BE2C (cell line): Measurements from ENCODE around the gene OLFML3.
"Not testable (repeated sequence)": the region's sequence is repeated elsewhere in the genome, so short reads cannot be mapped to it uniquely, and the experiment has no call there.

Experiments
- DNase-seq: peaks from one replicate; pipeline ENCODE4 v3.0.0-alpha.2; 2020
- H3K27me3 ChIP-seq: fragments of 250-450 bp; sonication (Bioruptor Pico); 2 replicates; pipeline ENCODE4 v1.5.1; 2020; ENCODE audit warnings: mild to moderate bottlenecking
- H3K36me3 ChIP-seq: fragments of 250-450 bp; sonication (Bioruptor Pico); 2 replicates; pipeline ENCODE4 v1.5.1; 2020; ENCODE audit warnings: mild to moderate bottlenecking
- H3K4me1 ChIP-seq: fragments of 250-450 bp; sonication (Bioruptor Pico); 2 replicates; pipeline ENCODE4 v1.5.1; 2020
- H3K4me3 ChIP-seq: 2 replicates; pipeline ENCODE4 v1.5.1; 2011; ENCODE audit warnings: low read depth, low read length
- H3K9me3 ChIP-seq: fragments of 250-450 bp; sonication (Bioruptor Pico); 2 replicates; pipeline ENCODE4 v1.5.1; 2020
- CTCF ChIP-seq: IDR thresholded peaks from 2 replicates; pipeline ENCODE4 v1.5.1; 2012; ENCODE audit warnings: mild to moderate bottlenecking, low read depth, low read length

OLFML3 gene

GRCh38 chr1:114008480-114008941, 29.2 kb downstream of the OLFML3 start:
- no peaks in the 10 kb centered on the region for H3K4me1 ChIP-seq
- no peak for TF ChIP-seq CTCF

GRCh38 chr1:114008993-114009392, 29.7 kb downstream of the OLFML3 start:
- Histone ChIP-seq H3K27me3 (peaks cover 4% of the 10 kb centered on the region; the same call in 1 of the 2 replicates), H3K9me3 (no peaks in the 10 kb centered on the region), H3K36me3 (no peaks in the 10 kb centered on the region), H3K4me1 (no peaks in the 10 kb centered on the region), H3K4me3 (no peak overlapping the region)
- no peak for DNase-seq
- TF ChIP-seq CTCF, result no peak

More at GRCh38 chr1:114008480-114008941, 29.2 kb downstream of the OLFML3 start:
- no peaks in the 10 kb centered on the region for H3K36me3 ChIP-seq
- DNase-seq, result no peak
- peaks cover 4% of the 10 kb centered on the region; the same call in 1 of the 2 replicates for H3K27me3 ChIP-seq
- no peak overlapping the region for H3K4me3 ChIP-seq
- no peaks in the 10 kb centered on the region for H3K9me3 ChIP-seq

- TF ChIP-seq CTCF, result no peak
- Histone ChIP-seq H3K4me1 (no peaks in the 10 kb centered on the region), H3K9me3 (no peaks in the 10 kb centered on the region), H3K27me3 (peaks cover 4% of the 10 kb centered on the region; the same call in 1 of the 2 replicates), H3K4me3 (no peak overlapping the region), H3K36me3 (no peaks in the 10 kb centered on the region)
- no peak for DNase-seq
Measured at GRCh38 chr1:114009393-114009792, 30.1 kb downstream of the OLFML3 start.

DNA sequence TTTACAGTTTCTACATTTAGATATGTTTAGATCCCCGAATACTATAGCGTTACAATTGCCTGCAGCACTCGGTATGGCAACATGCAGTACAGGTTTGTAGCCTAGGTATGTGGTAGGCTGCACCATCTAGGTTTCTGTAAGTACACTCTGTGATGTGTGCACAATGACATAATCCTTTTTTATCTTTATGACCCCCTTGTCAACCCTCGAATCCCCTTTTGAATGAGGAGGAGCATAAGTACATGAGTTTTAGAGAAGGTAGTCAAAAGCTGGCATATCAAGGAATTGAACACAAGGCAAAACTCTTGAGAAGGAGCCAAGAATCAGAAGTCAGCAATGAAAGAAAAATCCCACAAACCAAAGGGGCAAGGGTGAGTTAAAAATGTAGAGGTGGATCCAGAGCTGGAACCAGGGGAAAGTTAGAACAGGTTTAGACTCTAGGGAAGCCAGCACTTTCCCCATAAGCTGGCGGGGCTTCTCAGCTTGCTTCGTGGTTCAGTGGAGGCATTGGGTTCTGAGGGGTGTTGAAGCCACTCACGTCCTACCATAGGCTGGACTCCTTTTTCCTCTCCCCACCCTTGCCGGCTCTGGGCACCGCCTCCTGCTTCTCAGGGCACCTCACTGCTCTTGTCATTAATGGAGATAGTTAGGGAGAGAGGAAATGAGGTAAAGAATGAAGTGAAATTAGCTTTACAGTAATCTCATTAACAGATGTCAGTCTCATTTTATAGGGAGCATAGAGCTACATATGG, 31.3 kb downstream of the OLFML3 start:
- H3K27me3 ChIP-seq, result peaks cover 4% of the 10 kb centered on the region; the same call in 1 of the 2 replicates
- TF ChIP-seq CTCF, result no peak
- no peak overlapping the region for H3K4me3 ChIP-seq
- DNase-seq, result no peak
- H3K36me3 ChIP-seq, result no peaks in the 10 kb centered on the region
- H3K4me1 ChIP-seq, result no peaks in the 10 kb centered on the region
- H3K9me3 ChIP-seq, result no peaks in the 10 kb centered on the region

- DNase-seq, result no peak
- TF ChIP-seq CTCF, result no peak
- no peak overlapping the region for H3K4me3 ChIP-seq
- no peaks in the 10 kb centered on the region for H3K36me3 ChIP-seq
- peaks cover 4% of the 10 kb centered on the region; the same call in 1 of the 2 replicates for H3K27me3 ChIP-seq
- no peaks in the 10 kb centered on the region for H3K4me1 ChIP-seq
- H3K9me3 ChIP-seq, result no peaks in the 10 kb centered on the region
Measured at GRCh38 chr1:114011796-114012195, 32.5 kb downstream of the OLFML3 start.

GRCh38 chr1:114015075-114015474, 35.8 kb downstream of the OLFML3 start:
- TF ChIP-seq CTCF, result no peak
- no peak overlapping the region for H3K4me3 ChIP-seq
- H3K36me3 ChIP-seq, result no peaks in the 10 kb centered on the region
- no peaks in the 10 kb centered on the region for H3K9me3 ChIP-seq
- H3K4me1 ChIP-seq, result no peaks in the 10 kb centered on the region
- DNase-seq, result no peak
- peaks cover 4% of the 10 kb centered on the region; the same call in 1 of the 2 replicates for H3K27me3 ChIP-seq

DNA sequence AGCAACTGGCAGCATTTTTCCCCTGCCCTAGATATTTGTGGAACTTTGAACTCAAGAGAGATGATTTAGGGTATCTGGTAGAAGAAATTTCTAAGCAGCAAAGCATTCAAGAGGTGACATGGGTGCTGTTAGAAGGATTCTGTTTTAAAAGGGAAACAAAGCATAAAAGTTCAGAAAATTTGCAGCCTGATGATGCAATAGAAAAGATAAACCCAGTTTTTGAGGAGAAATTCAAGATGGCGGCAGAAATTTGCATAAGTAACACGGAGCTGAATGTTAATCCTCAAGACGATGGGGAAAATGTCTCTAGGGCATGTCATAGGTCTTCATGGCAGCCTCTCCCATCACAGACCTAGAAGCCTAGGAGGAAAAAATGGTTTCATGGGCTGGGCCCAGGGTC, 40.5 kb downstream of the OLFML3 start:
- not testable (repeated sequence) for DNase-seq, H3K4me3 ChIP-seq, H3K27me3 ChIP-seq, H3K9me3 ChIP-seq, H3K36me3 ChIP-seq, H3K4me1 ChIP-seq
